B cell (primary cell): ENCODE data around the gene REV1.

Source experiments
- CTCF ChIP-seq: fragments of 200-600 bp; IDR thresholded peaks from one replicate; pipeline ENCODE4 v1.8.0; 2022; ENCODE audit warnings: antibody characterized with exemption, mild to moderate bottlenecking
- EZH2 ChIP-seq: IDR thresholded peaks from 2 replicates; pipeline ENCODE4 v1.6.1; 2012; ENCODE audit warnings: borderline replicate concordance, low read depth, mild to moderate bottlenecking, moderate library complexity, low read length; ENCODE audit not compliant: insufficient read depth, poor library complexity, severe bottlenecking

- TF ChIP-seq CTCF (no peak), EZH2 (no peak)
Measured at GRCh38 chr2:99420031-99420430, 69.8 kb downstream of the REV1 start.
